GM23338 (cell line): Measurements from ENCODE around the gene PTRHD1. TPM values are rescaled to one million over a fixed set of nuclear protein-coding genes. Genes with fewer than 3 reads are reported as not detected.

ENCODE experiments used
- ATAC-seq: fragments of 200-7000 bp; cut with Tn5 transposase; 3 replicates; pipeline ENCODE4 v1.9.1; 2020
- DNase-seq: peaks from one replicate; pipeline ENCODE4 v3.0.0-alpha.2; 2015; ENCODE audit warnings: low spot score
- H2AFZ ChIP-seq: fragments of 200-600 bp; sonication (generic); 2 replicates; pipeline ENCODE4 v1.8.0; 2016; ENCODE audit warnings: antibody characterized with exemption, mild to moderate bottlenecking, moderate library complexity
- H3F3A ChIP-seq: fragments of 200-600 bp; sonication (generic); replicated peaks from 2 replicates; pipeline ENCODE4 v1.8.0; 2017; ENCODE audit warnings: antibody characterized with exemption, mixed run types, low read depth
- H3K27ac ChIP-seq: fragments of 200-600 bp; sonication (generic); 2 replicates; pipeline ENCODE4 v1.6.1; 2016; ENCODE audit warnings: low read depth
- H3K27me3 ChIP-seq: fragments of 200-600 bp; sonication (generic); 2 replicates; pipeline ENCODE4 v1.8.0; 2016; ENCODE audit warnings: mild to moderate bottlenecking, mixed run types, moderate library complexity; ENCODE audit not compliant: insufficient read depth
- H3K36me3 ChIP-seq: fragments of 200-600 bp; sonication (generic); 2 replicates; pipeline ENCODE4 v1.8.0; 2016; ENCODE audit warnings: mild to moderate bottlenecking; ENCODE audit not compliant: insufficient read depth
- H3K4me1 ChIP-seq: fragments of 200-600 bp; sonication (generic); 2 replicates; pipeline ENCODE4 v1.8.0; 2016; ENCODE audit warnings: mild to moderate bottlenecking, moderate library complexity; ENCODE audit not compliant: insufficient read depth
- H3K4me2 ChIP-seq: fragments of 200-600 bp; sonication (generic); 2 replicates; pipeline ENCODE4 v1.7.1; 2017; ENCODE audit warnings: mixed run types
- H3K4me3 ChIP-seq: fragments of 200-600 bp; sonication (generic); 2 replicates; pipeline ENCODE4 v1.6.1; 2016; ENCODE audit warnings: mixed run types
- H3K79me2 ChIP-seq: fragments of 200-600 bp; sonication (generic); replicated peaks from 2 replicates; pipeline ENCODE4 v1.8.0; 2017; ENCODE audit warnings: mild to moderate bottlenecking; ENCODE audit not compliant: insufficient read depth
- H3K9me2 ChIP-seq: fragments of 200-600 bp; sonication (generic); 2 replicates; pipeline ENCODE4 v1.8.0; 2017; ENCODE audit not compliant: insufficient read depth
- H4K20me1 ChIP-seq: fragments of 200-600 bp; sonication (generic); replicated peaks from 2 replicates; pipeline ENCODE4 v1.8.0; 2017; ENCODE audit warnings: mild to moderate bottlenecking; ENCODE audit not compliant: insufficient read depth
- H3K27ac Mint-ChIP-seq: 2 replicates; pipeline ENCODE4 v1.8.0; 2020; ENCODE audit warnings: inconsistent platforms, mild to moderate bottlenecking, moderate library complexity, mixed read lengths
- H3K27me3 Mint-ChIP-seq: 3 replicates; pipeline ENCODE4 v1.8.0; 2022; ENCODE audit warnings: low read depth, mild to moderate bottlenecking, moderate library complexity, mixed read lengths, inconsistent platforms; ENCODE audit not compliant: insufficient read depth, poor library complexity
- H3K36me3 Mint-ChIP-seq: 3 replicates; pipeline ENCODE4 v1.8.0; 2021; ENCODE audit warnings: low read depth, mild to moderate bottlenecking, inconsistent platforms, moderate library complexity, mixed read lengths
- H3K4me1 Mint-ChIP-seq: 3 replicates; pipeline ENCODE4 v1.8.0; 2020; ENCODE audit warnings: mild to moderate bottlenecking, inconsistent platforms, mixed read lengths
- H3K4me3 Mint-ChIP-seq: 3 replicates; pipeline ENCODE4 v1.8.0; 2021; ENCODE audit warnings: moderate library complexity, mild to moderate bottlenecking, inconsistent platforms, mixed read lengths
- H3K9me3 Mint-ChIP-seq: 3 replicates; pipeline ENCODE4 v1.8.0; 2020; ENCODE audit warnings: moderate library complexity, mild to moderate bottlenecking, inconsistent platforms, mixed read lengths
- CTCF ChIP-seq, 2 experiments: fragments of 200-600 bp in 1 of 2; sonication (generic) in 1 of 2; conservative IDR thresholded peaks; 2 replicates each; pipeline versions ENCODE4 v1.5.1 to v1.6.1; 2016 to 2017; ENCODE audit warnings: antibody characterized with exemption in 2 of 2, low read depth in 2 of 2, mild to moderate bottlenecking in 2 of 2, moderate library complexity in 1 of 2
- EZH2 ChIP-seq: fragments of 200-600 bp; sonication (generic); IDR thresholded peaks from one replicate; pipeline ENCODE4 v1.8.0; 2017; ENCODE audit warnings: antibody characterized with exemption, mild to moderate bottlenecking, low read depth; ENCODE audit not compliant: unreplicated experiment
- EZH2phosphoT487 ChIP-seq: fragments of 200-600 bp; sonication (generic); IDR thresholded peaks from one replicate; pipeline ENCODE4 v1.8.1; 2018; ENCODE audit warnings: antibody characterized with exemption; ENCODE audit not compliant: unreplicated experiment
- JUNB ChIP-seq: IDR thresholded peaks from one replicate; pipeline ENCODE4 v1.6.1; 2016; ENCODE audit warnings: antibody characterized with exemption; ENCODE audit not compliant: unreplicated experiment
- ZNF114 ChIP-seq: fragments of 250-450 bp; sonication (Bioruptor Pico); IDR thresholded peaks from 2 replicates; pipeline ENCODE4 v1.5.0; 2020; ENCODE audit warnings: mild to moderate bottlenecking, moderate library complexity
- polyA plus RNA-seq: library from polyadenylated mRNA; unstranded; fragments of >200 nt; fragmentation: Nextera tagmentation; extraction: Ambion mirVana; gene quantifications from 2 replicates; pipeline ENCODE4 v1.2.1, GENCODE V29; 2016
- total RNA-seq: library from RNA; depleted of rRNA; stranded (reverse); fragments of >200 nt; shearing (Covaris generic); gene quantifications from 2 replicates; pipeline ENCODE4 v1.2.3, GENCODE V29; 2014
- TF ChIP-seq, protein P1 (sequence below): IDR thresholded peaks from 2 replicates; pipeline ENCODE4 v1.6.1; 2016; ENCODE audit warnings: antibody characterized with exemption

The PTRHD1 gene
- total and polyA plus RNA-seq, 2 experiments from 2014 or later = 46.9 to 105 TPM

- peak; percentile 57 for ATAC-seq
- DNase-seq = no peak
- Mint-ChIP-seq H3K4me3 (no peak overlapping the region; the same call in 2 of the 3 replicates), H3K27me3 (peaks cover 9% of the 10 kb centered on the region), H3K9me3 (no peaks in the 10 kb centered on the region), H3K4me1 (peaks cover 19% of the 10 kb centered on the region), H3K36me3 (peaks cover 52% of the 10 kb centered on the region), H3K27ac (0 out of 2 replicates have a peak overlapping the region, but pooled peaks have one; percentile 17)
- Histone ChIP-seq H3K4me2 (no peak overlapping the region), H2AFZ (no peak overlapping the region), H3K36me3 (no peaks in the 10 kb centered on the region), H3K27ac (no peak overlapping the region), H3K79me2 (no peaks in the 10 kb centered on the region), H3K4me3 (no peak overlapping the region), H4K20me1 (no peaks in the 10 kb centered on the region), H3K27me3 (no peaks in the 10 kb centered on the region), H3K4me1 (0 out of 2 replicates have a peak, but pooled peaks cover 3% of the 10 kb centered on the region), H3K9me2 (no peaks in the 10 kb centered on the region), H3F3A (no peaks in the 10 kb centered on the region)
- 0 out of 4 replicates have a peak, but pooled peaks of 1 of the 2 experiments have one; percentile 4 for TF ChIP-seq CTCF (conservative IDR thresholded peaks at IDR 0.05; ENCODE audit: low read depth in 2 of 2)
- TF ChIP-seq EZH2phosphoT487 = no peak
- TF ChIP-seq ZNF114 (CRISPR knock-in tag) = no peak
Observed at GRCh38 chr2:24832931-24833701, 39.9 kb upstream of the PTRHD1 start.

DNA sequence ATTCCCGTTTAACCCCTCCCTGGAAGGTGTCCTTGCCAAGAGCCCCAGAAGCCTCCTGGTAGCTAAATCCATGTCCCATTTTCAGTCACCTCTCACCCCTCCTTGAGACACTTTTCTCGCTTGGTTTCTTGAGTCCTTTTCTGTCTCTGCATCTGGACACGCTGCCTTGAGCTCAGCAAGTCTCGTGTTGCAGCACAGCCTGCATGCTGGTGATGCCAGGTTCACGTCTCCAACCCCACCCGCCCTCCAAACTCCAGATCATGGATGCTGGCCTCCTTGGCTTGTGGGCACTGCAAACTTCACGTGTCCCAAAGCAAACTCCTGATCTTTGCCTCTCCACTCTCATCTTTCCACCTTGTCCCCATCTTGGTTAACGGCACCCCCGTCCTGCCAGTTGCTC lies 39.3 kb upstream of the PTRHD1 start:
- Histone ChIP-seq H3K4me3 (no peak overlapping the region), H3K27me3 (no peaks in the 10 kb centered on the region), H3K9me2 (no peaks in the 10 kb centered on the region), H4K20me1 (no peaks in the 10 kb centered on the region), H3F3A (no peaks in the 10 kb centered on the region), H3K4me1 (0 out of 2 replicates have a peak, but pooled peaks cover 3% of the 10 kb centered on the region), H2AFZ (no peak overlapping the region), H3K4me2 (no peak overlapping the region), H3K27ac (no peak overlapping the region), H3K36me3 (no peaks in the 10 kb centered on the region), H3K79me2 (no peaks in the 10 kb centered on the region)
- Mint-ChIP-seq H3K27ac (peak overlapping the region; percentile 39; the same call in 1 of the 2 replicates), H3K4me3 (no peak overlapping the region), H3K27me3 (peaks cover 13% of the 10 kb centered on the region), H3K9me3 (no peaks in the 10 kb centered on the region), H3K4me1 (peaks cover 24% of the 10 kb centered on the region), H3K36me3 (peaks cover 52% of the 10 kb centered on the region)
- DNase-seq (no peak), ATAC-seq (no peak)
- no peak for TF ChIP-seq JUNB
- TF ChIP-seq, protein P1, sequence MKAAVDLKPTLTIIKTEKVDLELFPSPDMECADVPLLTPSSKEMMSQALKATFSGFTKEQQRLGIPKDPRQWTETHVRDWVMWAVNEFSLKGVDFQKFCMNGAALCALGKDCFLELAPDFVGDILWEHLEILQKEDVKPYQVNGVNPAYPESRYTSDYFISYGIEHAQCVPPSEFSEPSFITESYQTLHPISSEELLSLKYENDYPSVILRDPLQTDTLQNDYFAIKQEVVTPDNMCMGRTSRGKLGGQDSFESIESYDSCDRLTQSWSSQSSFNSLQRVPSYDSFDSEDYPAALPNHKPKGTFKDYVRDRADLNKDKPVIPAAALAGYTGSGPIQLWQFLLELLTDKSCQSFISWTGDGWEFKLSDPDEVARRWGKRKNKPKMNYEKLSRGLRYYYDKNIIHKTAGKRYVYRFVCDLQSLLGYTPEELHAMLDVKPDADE = no peak
- no peak for TF ChIP-seq EZH2
- no peak for TF ChIP-seq CTCF (conservative IDR thresholded peaks at IDR 0.05; ENCODE audit: low read depth in 2 of 2)
